ENCODE measurements around the gene FLRT1. TPM values are rescaled to one million over a fixed set of nuclear protein-coding genes. Genes with fewer than 3 reads are reported as not detected.

FLRT1 gene
- total RNA-seq, 1 donor, result under 0.01 TPM

DNA sequence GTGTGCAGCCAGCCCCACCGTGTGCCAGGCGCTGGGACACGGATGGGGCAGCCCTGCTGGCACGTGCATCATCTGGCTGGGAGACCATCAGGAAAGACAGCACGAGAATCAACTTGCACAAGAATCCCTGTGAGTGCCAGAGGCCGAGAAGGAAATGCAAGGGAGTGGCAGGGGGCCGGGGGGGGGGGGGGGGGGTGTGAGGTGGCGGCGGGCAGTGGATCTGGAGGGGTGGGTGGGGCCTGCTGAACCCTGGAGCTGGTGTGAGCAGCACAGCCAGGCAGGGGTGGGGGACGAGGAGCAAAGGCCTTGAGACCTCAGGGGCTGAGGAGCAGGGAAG, 14.0 kb upstream of the FLRT1 start:
- no peak overlapping the region for H3K4me2 ChIP-seq (ENCODE audit: insufficient read depth, low read length)
- H3K36me3 ChIP-seq (ENCODE audit: insufficient read depth, low read length), result no peaks in the 10 kb centered on the region
- H3K27ac ChIP-seq (ENCODE audit: low read depth, low read length), result no peak overlapping the region
- H3K4me3 ChIP-seq (ENCODE audit: insufficient read depth, low read length), result no peak overlapping the region
- no peaks in the 10 kb centered on the region for H3K4me1 ChIP-seq (ENCODE audit: insufficient read depth, low read length)
- H2AFZ ChIP-seq (ENCODE audit: low read length), result no peak overlapping the region
- H3K27me3 ChIP-seq (ENCODE audit: insufficient read depth, low read length), result no peaks in the 10 kb centered on the region
- peaks cover 3% of the 10 kb centered on the region for H4K20me1 ChIP-seq (ENCODE audit: insufficient read depth, low read length)
- no peaks in the 10 kb centered on the region for H3K9me3 ChIP-seq (ENCODE audit: low read depth, low read length)
- H3K79me2 ChIP-seq (ENCODE audit: insufficient read depth, low read length), result no peaks in the 10 kb centered on the region
- TF ChIP-seq, protein P1, sequence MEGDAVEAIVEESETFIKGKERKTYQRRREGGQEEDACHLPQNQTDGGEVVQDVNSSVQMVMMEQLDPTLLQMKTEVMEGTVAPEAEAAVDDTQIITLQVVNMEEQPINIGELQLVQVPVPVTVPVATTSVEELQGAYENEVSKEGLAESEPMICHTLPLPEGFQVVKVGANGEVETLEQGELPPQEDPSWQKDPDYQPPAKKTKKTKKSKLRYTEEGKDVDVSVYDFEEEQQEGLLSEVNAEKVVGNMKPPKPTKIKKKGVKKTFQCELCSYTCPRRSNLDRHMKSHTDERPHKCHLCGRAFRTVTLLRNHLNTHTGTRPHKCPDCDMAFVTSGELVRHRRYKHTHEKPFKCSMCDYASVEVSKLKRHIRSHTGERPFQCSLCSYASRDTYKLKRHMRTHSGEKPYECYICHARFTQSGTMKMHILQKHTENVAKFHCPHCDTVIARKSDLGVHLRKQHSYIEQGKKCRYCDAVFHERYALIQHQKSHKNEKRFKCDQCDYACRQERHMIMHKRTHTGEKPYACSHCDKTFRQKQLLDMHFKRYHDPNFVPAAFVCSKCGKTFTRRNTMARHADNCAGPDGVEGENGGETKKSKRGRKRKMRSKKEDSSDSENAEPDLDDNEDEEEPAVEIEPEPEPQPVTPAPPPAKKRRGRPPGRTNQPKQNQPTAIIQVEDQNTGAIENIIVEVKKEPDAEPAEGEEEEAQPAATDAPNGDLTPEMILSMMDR (IDR thresholded peaks at IDR 0.05; ENCODE audit: extremely low read depth, low read depth, low read length), result no peak
- DNase-seq (ENCODE audit: insufficient read length, low spot score, missing footprints), result no peak

DNA sequence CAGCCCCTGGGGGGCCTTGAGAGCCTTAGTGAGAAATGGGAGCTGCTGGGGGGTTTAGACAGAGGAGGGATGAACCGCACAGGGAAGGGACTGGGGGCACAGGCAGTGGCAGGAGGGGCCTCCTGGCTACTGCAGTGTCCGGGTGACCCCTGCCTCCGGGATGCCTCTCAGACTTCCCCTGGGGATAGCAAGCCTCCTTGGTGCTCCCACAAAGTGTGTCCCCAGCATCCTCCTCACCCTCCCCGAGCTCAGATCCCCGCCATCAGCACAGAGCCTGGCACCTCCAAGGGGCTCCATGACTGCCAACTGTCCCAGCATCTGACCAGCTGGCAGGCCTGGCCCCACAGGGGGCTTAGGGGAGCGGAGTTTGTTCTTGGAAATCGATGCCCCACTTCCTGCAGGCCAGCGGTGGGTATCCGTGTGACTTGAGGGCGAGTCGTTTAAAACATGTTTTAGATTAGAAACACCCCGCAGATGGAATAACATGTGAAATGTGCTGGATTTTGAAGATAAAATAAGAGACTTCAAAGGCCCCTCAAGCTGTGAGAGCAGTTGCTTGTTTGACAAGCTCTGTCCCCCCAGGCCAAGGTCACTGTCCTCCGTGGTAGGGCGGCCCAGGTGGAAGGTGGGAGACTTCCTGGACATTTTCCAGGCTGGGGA, 13.5 kb upstream of the FLRT1 start:
- no peak for DNase-seq (ENCODE audit: insufficient read length, low spot score, missing footprints)
- TF ChIP-seq, protein P1 (IDR thresholded peaks at IDR 0.05; ENCODE audit: extremely low read depth, low read depth, low read length), result no peak
- H3K4me3 ChIP-seq (ENCODE audit: insufficient read depth, low read length), result no peak overlapping the region

DNA sequence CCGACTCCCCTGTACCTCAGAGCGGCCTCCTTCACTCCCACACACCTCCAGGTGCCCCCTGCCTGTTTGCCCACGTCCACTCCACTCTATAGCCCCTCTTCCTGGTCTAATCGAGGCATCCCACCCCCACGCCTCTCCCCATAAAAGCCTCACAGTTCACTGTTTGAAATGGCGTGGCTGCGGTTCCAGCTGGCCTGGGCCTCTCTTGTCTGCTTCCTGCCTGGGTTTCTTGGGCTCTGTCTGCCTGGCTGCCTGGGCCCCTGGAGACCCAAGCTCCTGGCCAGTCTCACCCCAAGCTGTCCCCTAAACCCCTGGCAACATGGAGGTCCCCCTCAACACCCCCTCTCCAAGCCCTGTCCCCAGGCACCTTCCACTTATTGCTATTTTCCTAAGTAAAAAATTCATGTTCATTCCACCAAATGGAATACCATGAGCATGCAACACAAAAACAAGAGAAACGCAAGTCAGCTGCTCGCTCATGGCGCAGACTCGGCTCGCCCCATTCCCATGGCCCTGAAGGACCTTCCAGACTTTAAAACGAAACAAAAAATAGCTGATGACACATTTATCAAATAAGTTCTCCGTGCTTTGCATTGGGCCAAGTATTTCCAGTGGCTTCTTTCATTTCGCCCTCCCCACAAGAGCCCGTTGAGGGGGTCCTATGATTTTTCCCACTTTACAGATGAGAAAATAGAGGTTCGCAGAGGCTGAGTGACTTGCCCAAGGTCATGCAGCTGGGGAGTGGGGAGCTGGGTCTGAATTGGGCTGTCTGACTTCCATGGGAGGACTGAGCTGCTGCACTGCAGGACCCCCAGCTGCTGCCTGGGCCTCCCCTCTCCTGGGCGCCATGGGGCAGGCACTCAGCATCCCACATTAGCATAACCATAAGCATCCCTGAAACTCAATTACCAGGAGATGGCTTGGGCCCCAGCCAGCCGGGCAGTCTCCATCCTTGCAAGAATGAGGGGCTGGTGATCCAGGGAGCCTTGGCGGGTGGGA, 11.7 kb upstream of the FLRT1 start:
- H3K27ac ChIP-seq (ENCODE audit: low read depth, low read length), result no peak overlapping the region
- TF ChIP-seq, protein P1 (IDR thresholded peaks at IDR 0.05; ENCODE audit: extremely low read depth, low read depth, low read length), result no peak
- no peaks in the 10 kb centered on the region for H3K4me1 ChIP-seq (ENCODE audit: insufficient read depth, low read length)
- no peak overlapping the region for H2AFZ ChIP-seq (ENCODE audit: low read length)
- no peaks in the 10 kb centered on the region for H3K9me3 ChIP-seq (ENCODE audit: low read depth, low read length)
- peaks cover 14% of the 10 kb centered on the region for H4K20me1 ChIP-seq (ENCODE audit: insufficient read depth, low read length)
- DNase-seq (ENCODE audit: insufficient read length, low spot score, missing footprints), result no peak
- H3K27me3 ChIP-seq (ENCODE audit: insufficient read depth, low read length), result no peaks in the 10 kb centered on the region
- H3K4me2 ChIP-seq (ENCODE audit: insufficient read depth, low read length), result no peak overlapping the region
- H3K79me2 ChIP-seq (ENCODE audit: insufficient read depth, low read length), result no peaks in the 10 kb centered on the region
- no peaks in the 10 kb centered on the region for H3K36me3 ChIP-seq (ENCODE audit: insufficient read depth, low read length)
- no peak overlapping the region for H3K4me3 ChIP-seq (ENCODE audit: insufficient read depth, low read length)

More for the DNA sequence above, 13.5 kb upstream of the FLRT1 start:
- Histone ChIP-seq H3K9me3 (ENCODE audit: low read depth, low read length) (no peaks in the 10 kb centered on the region), H3K27ac (ENCODE audit: low read depth, low read length) (no peak overlapping the region), H4K20me1 (ENCODE audit: insufficient read depth, low read length) (peaks cover 8% of the 10 kb centered on the region), H3K27me3 (ENCODE audit: insufficient read depth, low read length) (no peaks in the 10 kb centered on the region), H3K79me2 (ENCODE audit: insufficient read depth, low read length) (no peaks in the 10 kb centered on the region), H3K36me3 (ENCODE audit: insufficient read depth, low read length) (no peaks in the 10 kb centered on the region), H3K4me1 (ENCODE audit: insufficient read depth, low read length) (no peaks in the 10 kb centered on the region), H3K4me2 (ENCODE audit: insufficient read depth, low read length) (no peak overlapping the region), H2AFZ (ENCODE audit: low read length) (no peak overlapping the region)

DNA sequence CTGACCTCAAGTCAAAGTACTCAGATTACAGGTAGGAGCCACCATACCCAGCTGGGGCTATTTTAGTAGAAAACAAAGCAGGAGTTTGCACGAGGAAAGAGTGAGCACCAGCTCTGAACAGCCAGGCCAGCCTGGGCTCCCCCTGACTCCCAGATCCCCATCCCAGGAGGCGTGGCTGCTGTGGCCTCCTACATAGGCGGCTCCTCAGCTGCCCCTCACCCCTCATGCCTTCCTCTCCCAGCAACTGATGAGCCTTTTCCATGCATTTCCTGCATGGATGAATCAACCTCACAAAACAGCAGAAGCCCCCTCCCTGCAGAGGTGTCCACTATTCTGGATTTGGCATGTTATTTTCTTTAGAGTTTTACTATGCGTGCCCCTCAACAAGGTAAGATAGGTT, 10.5 kb upstream of the FLRT1 start:
- Histone ChIP-seq H4K20me1 (ENCODE audit: insufficient read depth, low read length) (peaks cover 21% of the 10 kb centered on the region), H3K4me1 (ENCODE audit: insufficient read depth, low read length) (no peaks in the 10 kb centered on the region), H3K9me3 (ENCODE audit: low read depth, low read length) (no peaks in the 10 kb centered on the region), H3K79me2 (ENCODE audit: insufficient read depth, low read length) (no peaks in the 10 kb centered on the region), H3K27ac (ENCODE audit: low read depth, low read length) (no peak overlapping the region), H3K4me2 (ENCODE audit: insufficient read depth, low read length) (no peak overlapping the region), H2AFZ (ENCODE audit: low read length) (no peak overlapping the region), H3K4me3 (ENCODE audit: insufficient read depth, low read length) (no peak overlapping the region), H3K27me3 (ENCODE audit: insufficient read depth, low read length) (no peaks in the 10 kb centered on the region), H3K36me3 (ENCODE audit: insufficient read depth, low read length) (no peaks in the 10 kb centered on the region)
- no peak for DNase-seq (ENCODE audit: insufficient read length, low spot score, missing footprints)
- TF ChIP-seq, protein P1 (IDR thresholded peaks at IDR 0.05; ENCODE audit: extremely low read depth, low read depth, low read length), result no peak
